RWPE1 (cell line): Measurements from ENCODE around the gene CDH12.

Experiments
- CTCF ChIA-PET: fragments of 350-600 bp; sonication (Branson Sonifier 250); formaldehyde crosslinking; extraction: SDS; loops from one replicate; lab custom pipeline; 2021; lab: Yijun Ruan, JAX
- POLR2A ChIA-PET: fragments of 400-600 bp; formaldehyde crosslinking; extraction: SDS; loops from one replicate; lab custom pipeline; 2020; ENCODE audit warnings: antibody characterized with exemption; ENCODE audit not compliant: low non-redundant PET; lab: Yijun Ruan, JAX
- DNase-seq: peaks from one replicate; pipeline ENCODE4 v3.0.0; 2012; ENCODE audit warnings: low spot score
- H3K27ac ChIP-seq: fragments of 450-650 bp; 2 replicates; pipeline ENCODE4 v1.5.1; 2017
- CTCF ChIP-seq: fragments of 450-650 bp; conservative IDR thresholded peaks from 2 replicates; pipeline ENCODE4 v1.5.1; 2017; ENCODE audit warnings: low read depth, mild to moderate bottlenecking

Gene CDH12

GRCh38 chr5:22108545-22108944, 744.6 kb downstream of the CDH12 start:
- H3K27ac ChIP-seq, result no peak overlapping the region
- no peak for DNase-seq
- ChIA-PET CTCF (no interaction called here), POLR2A (no interaction called here)
- TF ChIP-seq CTCF, result no peak

- no peak for DNase-seq
- POLR2A ChIA-PET, result no interaction called here
- CTCF ChIA-PET, result interaction anchor here (0.6 kb wide), 1 partner anchor 576 kb away, joined by 3 read pairs; no protein-coding TSS in a partner anchor
- H3K27ac ChIP-seq, result no peak overlapping the region
- TF ChIP-seq CTCF, result no peak
These were observed 750.3 kb downstream of the CDH12 start for GRCh38 chr5:22102823-22103359.

- TF ChIP-seq CTCF, result no peak
- ChIA-PET CTCF (no interaction called here), POLR2A (no interaction called here)
These were observed 764.6 kb downstream of the CDH12 start for GRCh38 chr5:22088517-22088916.

GRCh38 chr5:22079566-22079965, 773.6 kb downstream of the CDH12 start:
- POLR2A ChIA-PET, result no interaction called here
- no peak overlapping the region for H3K27ac ChIP-seq
- TF ChIP-seq CTCF, result no peak
- DNase-seq, result no peak
- CTCF ChIA-PET, result no interaction called here

More at GRCh38 chr5:22088517-22088916, 764.6 kb downstream of the CDH12 start:
- no peak overlapping the region for H3K27ac ChIP-seq
- no peak for DNase-seq

GRCh38 chr5:22079002-22079401, 774.1 kb downstream of the CDH12 start:
- CTCF ChIA-PET, result no interaction called here
- POLR2A ChIA-PET, result no interaction called here
- no peak for TF ChIP-seq CTCF
- no peak for DNase-seq
- H3K27ac ChIP-seq, result no peak overlapping the region

- H3K27ac ChIP-seq, result no peak overlapping the region
- no peak for TF ChIP-seq CTCF
- POLR2A ChIA-PET, result no interaction called here
- CTCF ChIA-PET, result no interaction called here
- no peak for DNase-seq
These were observed 776.6 kb downstream of the CDH12 start for GRCh38 chr5:22076586-22076985.
